Natural killer cell (primary cell): ENCODE measurements around the gene DOCK9. TPM values are rescaled to one million over a fixed set of nuclear protein-coding genes. Genes with fewer than 3 reads are reported as not detected.

ENCODE experiments used
- ATAC-seq, 3 donors: fragments of 150-1000 bp in 2 of 3; fragments of 200-7000 bp in 1 of 3; cut with Tn5 transposase; 1 replicate in 1 of 3; 2 replicates in 2 of 3; pipeline ENCODE4 v1.10.0; 2021; ENCODE audit warnings: mild to moderate bottlenecking in 2 of 3, moderate library complexity in 2 of 3
- DNase-seq, 2 donors: peaks; one replicate each; pipeline versions ENCODE4 v3.0.0 to v3.0.0-alpha.2; 2013 to 2021; ENCODE audit warnings: mixed read lengths in 1 of 2
- H3K27ac ChIP-seq: one replicate; pipeline ENCODE4 v1.5.1; 2013; ENCODE audit warnings: mild to moderate bottlenecking, low read length
- H3K27me3 ChIP-seq: one replicate; pipeline ENCODE4 v1.6.1; 2013; ENCODE audit warnings: low read length; ENCODE audit not compliant: control insufficient read depth, insufficient read depth
- H3K36me3 ChIP-seq: one replicate; pipeline ENCODE4 v1.6.1; 2013; ENCODE audit warnings: low read length; ENCODE audit not compliant: control insufficient read depth, insufficient read depth
- H3K4me1 ChIP-seq: one replicate; pipeline ENCODE4 v1.6.1; 2013; ENCODE audit warnings: low read length; ENCODE audit not compliant: control insufficient read depth, insufficient read depth
- H3K4me3 ChIP-seq: one replicate; pipeline ENCODE4 v1.5.1; 2013; ENCODE audit warnings: low read length
- H3K9me3 ChIP-seq: one replicate; pipeline ENCODE4 v1.6.1; 2013; ENCODE audit warnings: low read length; ENCODE audit not compliant: control insufficient read depth, insufficient read depth
- H3K27ac Mint-ChIP-seq, 2 donors: one replicate each; pipeline ENCODE4 v1.8.0; 2022; ENCODE audit warnings: mild to moderate bottlenecking in 2 of 2, mixed read lengths in 2 of 2, moderate library complexity in 1 of 2
- H3K27me3 Mint-ChIP-seq, 2 donors: one replicate each; pipeline ENCODE4 v1.8.0; 2022; ENCODE audit warnings: low read depth in 2 of 2, mixed read lengths in 2 of 2
- H3K36me3 Mint-ChIP-seq: one replicate; pipeline ENCODE4 v1.8.0; 2022; ENCODE audit warnings: mixed read lengths
- H3K4me1 Mint-ChIP-seq, 2 donors: one replicate each; pipeline ENCODE4 v1.8.0; 2022; ENCODE audit warnings: mixed read lengths in 2 of 2
- H3K4me3 Mint-ChIP-seq: one replicate; pipeline ENCODE4 v1.8.0; 2022; ENCODE audit warnings: mild to moderate bottlenecking, moderate library complexity, mixed read lengths
- H3K9me3 Mint-ChIP-seq, 2 donors: one replicate each; pipeline ENCODE4 v1.8.0; 2022; ENCODE audit warnings: mixed read lengths in 2 of 2
- CTCF ChIP-seq: fragments of 200-600 bp; IDR thresholded peaks from one replicate; pipeline ENCODE4 v1.8.0; 2022; ENCODE audit warnings: antibody characterized with exemption
- WGBS: methylation state at CpG from one replicate; pipeline ENCODE4 v1.1.7; 2013; ENCODE audit warnings: missing lambda C conversion rate; ENCODE audit not compliant: insufficient coverage; 5-methylcytosine and 5-hydroxymethylcytosine counted together
- intact Hi-C: fragments of 100-400 bp; cut with micrococcal nuclease; formaldehyde crosslinking; loops from one replicate; pipeline ENCODE4 v1.14.2; 2022
- total RNA-seq, 4 donors: library from RNA; stranded (reverse); fragments of 120-200 nt in 1 of 4; gene quantifications; one replicate each; pipeline versions ENCODE4 v1.2.3 to v1.2.4, GENCODE V29; 2013 to 2022

DOCK9 gene
- total RNA-seq, 3 donors from 2014 or later (not counting 1 experiment from before 2014, with no cell fraction given): 31.5 to 42.5 (median 40.9) TPM

- TF ChIP-seq CTCF: no peak
- H3K27ac ChIP-seq: no peak overlapping the region
- intact Hi-C loops: no loop called here
- Mint-ChIP-seq H3K27me3 (no peaks in the 10 kb centered on the region), H3K4me1 (peaks cover 9 to 14% of the 10 kb centered on the region in 2 donors), H3K9me3 (no peaks in the 10 kb centered on the region), H3K36me3 (peaks cover 7% of the 10 kb centered on the region), H3K27ac (peak overlapping the region in 1 of 2 donors; percentile 20), H3K4me3 (no peak overlapping the region)
- ATAC-seq (peak in 2 of 3 donors; percentile 20 to 43), DNase-seq (peak in 1 of 2 donors; percentile 27)
- H3K9me3 ChIP-seq: no peaks in the 10 kb centered on the region
- no peak overlapping the region for H3K4me3 ChIP-seq
- H3K27me3 ChIP-seq: no peaks in the 10 kb centered on the region
- peaks cover 21% of the 10 kb centered on the region for H3K36me3 ChIP-seq
- WGBS: 31% methylated on average over 4 of the region's 4 CpGs
- peaks cover 5% of the 10 kb centered on the region for H3K4me1 ChIP-seq
These were observed 59.1 kb downstream of the DOCK9 start for GRCh38 chr13:98918771-98919170.

GRCh38 chr13:98917116-98917515 lies 60.7 kb downstream of the DOCK9 start:
- Histone ChIP-seq H3K27ac (no peak overlapping the region), H3K4me3 (no peak overlapping the region), H3K9me3 (no peaks in the 10 kb centered on the region), H3K36me3 (peaks cover 20% of the 10 kb centered on the region), H3K27me3 (no peaks in the 10 kb centered on the region), H3K4me1 (peaks cover 5% of the 10 kb centered on the region)
- intact Hi-C loops: no loop called here
- H3K27ac Mint-ChIP-seq: no peak overlapping the region
- peaks cover 9 to 14% of the 10 kb centered on the region in 2 donors for H3K4me1 Mint-ChIP-seq
- H3K27me3 Mint-ChIP-seq: no peaks in the 10 kb centered on the region
- peaks cover 7% of the 10 kb centered on the region for H3K36me3 Mint-ChIP-seq
- H3K9me3 Mint-ChIP-seq: no peaks in the 10 kb centered on the region
- DNase-seq: no peak
- TF ChIP-seq CTCF: no peak
- ATAC-seq: no peak
- no peak overlapping the region for H3K4me3 Mint-ChIP-seq
- 57% methylated on average over 1 of the region's 1 CpG for WGBS

GRCh38 chr13:98916403-98916802 lies 61.5 kb downstream of the DOCK9 start:
- Mint-ChIP-seq H3K27me3 (no peaks in the 10 kb centered on the region), H3K36me3 (peaks cover 7% of the 10 kb centered on the region), H3K4me3 (no peak overlapping the region), H3K4me1 (peaks cover 9 to 14% of the 10 kb centered on the region in 2 donors), H3K27ac (no peak overlapping the region), H3K9me3 (no peaks in the 10 kb centered on the region)
- no peaks in the 10 kb centered on the region for H3K27me3 ChIP-seq
- intact Hi-C loops: no loop called here
- TF ChIP-seq CTCF: no peak
- no peaks in the 10 kb centered on the region for H3K9me3 ChIP-seq
- no peak overlapping the region for H3K27ac ChIP-seq
- DNase-seq (no peak), ATAC-seq (no peak)
- peaks cover 5% of the 10 kb centered on the region for H3K4me1 ChIP-seq
- no peak overlapping the region for H3K4me3 ChIP-seq
- peaks cover 13% of the 10 kb centered on the region for H3K36me3 ChIP-seq
- 100% methylated on average over 1 of the region's 1 CpG for WGBS

GRCh38 chr13:98915981-98916380 lies 61.9 kb downstream of the DOCK9 start:
- ATAC-seq (no peak), DNase-seq (no peak)
- H3K4me3 Mint-ChIP-seq: no peak overlapping the region
- intact Hi-C loops: no loop called here
- no peaks in the 10 kb centered on the region for H3K9me3 Mint-ChIP-seq
- H3K4me3 ChIP-seq: no peak overlapping the region
- peaks cover 9 to 17% of the 10 kb centered on the region in 2 donors for H3K4me1 Mint-ChIP-seq
- H3K27ac ChIP-seq: no peak overlapping the region
- H3K27me3 ChIP-seq: no peaks in the 10 kb centered on the region
- H3K27ac Mint-ChIP-seq: no peak overlapping the region
- 97% methylated on average over 5 of the region's 5 CpGs for WGBS
- H3K9me3 ChIP-seq: no peaks in the 10 kb centered on the region
- H3K36me3 ChIP-seq: peaks cover 9% of the 10 kb centered on the region
- TF ChIP-seq CTCF: no peak
- H3K36me3 Mint-ChIP-seq: peaks cover 7% of the 10 kb centered on the region
- H3K4me1 ChIP-seq: peaks cover 6% of the 10 kb centered on the region
- H3K27me3 Mint-ChIP-seq: no peaks in the 10 kb centered on the region
